Psoas muscle (tissue), 8 donors: ENCODE measurements around the gene GPR25. TPM values are rescaled to one million over a fixed set of nuclear protein-coding genes. Genes with fewer than 3 reads are reported as not detected.

Experiments used
- ATAC-seq, 4 donors: fragments of 200-7000 bp; cut with Tn5 transposase; one replicate each; pipeline ENCODE4 v1.9.1; 2020; ENCODE audit warnings: moderate library complexity in 3 of 4, mild to moderate bottlenecking in 2 of 4
- DNase-seq, 2 donors: peaks; one replicate each; pipeline ENCODE4 v3.0.0-alpha.2; 2020
- H3K27ac ChIP-seq: fragments of 200-600 bp; one replicate; pipeline ENCODE4 v1.8.0; 2022
- H3K27me3 ChIP-seq, 3 donors: fragments of 200-600 bp in 1 of 3; one replicate each; pipeline versions ENCODE4 v1.6.1 to v1.8.0; 2013 to 2022; ENCODE audit warnings: low read length in 2 of 3, mild to moderate bottlenecking in 2 of 3, moderate library complexity in 1 of 3; ENCODE audit not compliant: insufficient read depth in 3 of 3
- H3K36me3 ChIP-seq, 2 donors: fragments of 200-600 bp in 1 of 2; one replicate each; pipeline versions ENCODE4 v1.6.1 to v1.8.0; 2013 to 2022; ENCODE audit warnings: low read depth in 1 of 2, mild to moderate bottlenecking in 1 of 2, moderate library complexity in 1 of 2; ENCODE audit not compliant: insufficient read depth in 1 of 2
- H3K4me1 ChIP-seq: fragments of 200-600 bp; one replicate; pipeline ENCODE4 v1.8.0; 2022
- H3K4me3 ChIP-seq: fragments of 200-600 bp; one replicate; pipeline ENCODE4 v1.8.0; 2022; ENCODE audit warnings: mild to moderate bottlenecking
- H3K9me3 ChIP-seq: fragments of 200-600 bp; one replicate; pipeline ENCODE4 v1.8.0; 2022
- WGBS, 3 donors: extraction: QIAGEN DNeasy Blood & Tissue Kit; methylation state at CpG; one replicate each; pipeline versions ENCODE4 v1.1.6 to v1.1.7; 2013; 5-methylcytosine and 5-hydroxymethylcytosine counted together
- intact Hi-C, 2 donors: fragments of 100-400 bp; cut with DNase I; formaldehyde crosslinking; loops; one replicate each; pipeline versions ENCODE4 v1.11.0 to v1.14.2; 2022
- polyA plus RNA-seq, 3 donors: library from polyadenylated mRNA; stranded (reverse); fragments of 200-250 nt; gene quantifications; one replicate each; pipeline ENCODE4 v1.2.3, GENCODE V29; 2013
- total RNA-seq, 4 donors: library from RNA; stranded (reverse); fragmentation: NEBNext Ultra II Directional in 2 of 4; extraction: Animal tissue kit (Norgen Biotek cat#: 25700) in 2 of 4; gene quantifications; one replicate each; pipeline versions ENCODE4 v1.2.1 to v1.2.4, GENCODE V29; 2021 to 2023
- TF ChIP-seq, protein P1 (sequence below): fragments of 200-600 bp; IDR thresholded peaks from one replicate; pipeline ENCODE4 v1.8.0; 2022; ENCODE audit warnings: antibody characterized with exemption
- donor health status: healthy with polysubstance abuse.
- donor health status: DM: no; HTN: no; CAD: no; lungs with moderate emphysema.
- donor health status: Bipolar disorder and iron deficiency.
- donor health status: healthy.
- donor health status: DM: yes; HTN: yes; CAD: no.
- donor health status: DM: no; HTN: no; CAD: no.
- donor health status: DM: no; HTN: no; CAD: no.
- donor health status: DM: yes; HTN: yes; CAD: no.

The GPR25 gene
- total and polyA plus RNA-seq, 7 donors, result not detected

DNA sequence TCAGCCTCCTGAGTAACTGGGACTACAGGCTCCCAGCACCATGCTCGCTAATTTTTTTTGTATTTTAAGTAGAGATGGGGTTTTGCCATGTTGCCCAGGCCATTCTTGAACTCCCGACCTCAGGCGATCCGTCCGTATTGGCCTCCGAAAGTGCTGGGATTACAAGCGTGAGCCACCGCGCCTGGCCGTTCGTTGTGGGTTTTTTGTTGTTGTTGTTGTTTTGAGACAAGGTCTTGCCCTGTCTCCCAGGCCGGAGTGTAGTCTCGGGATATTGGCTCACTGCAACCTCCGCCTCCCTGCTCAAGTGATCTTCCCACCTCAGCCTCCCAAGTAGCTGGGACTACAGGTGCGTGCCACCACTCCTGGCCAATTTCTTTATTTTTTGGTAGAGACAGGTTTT, 17.2 kb downstream of the GPR25 start:
- no peak overlapping the region for H3K27ac ChIP-seq
- intact Hi-C loops, result loop anchor here in 1 of 2 donors (10.0 kb wide), 1 partner anchor 155 kb away; no protein-coding TSS in a partner anchor
- DNase-seq (no peak), ATAC-seq (no peak)
- no peaks in the 10 kb centered on the region for H3K9me3 ChIP-seq
- H3K4me3 ChIP-seq, result no peak overlapping the region
- H3K36me3 ChIP-seq, result no peaks in the 10 kb centered on the region
- WGBS, 3 donors, result 96 to 99% (median 98%) methylated on average over 15 of the region's 15 CpGs
- H3K4me1 ChIP-seq, result peaks cover 11% of the 10 kb centered on the region
- H3K27me3 ChIP-seq, result peaks cover 0 to 32% (median 19%) of the 10 kb centered on the region in 3 donors
- TF ChIP-seq, protein P1, sequence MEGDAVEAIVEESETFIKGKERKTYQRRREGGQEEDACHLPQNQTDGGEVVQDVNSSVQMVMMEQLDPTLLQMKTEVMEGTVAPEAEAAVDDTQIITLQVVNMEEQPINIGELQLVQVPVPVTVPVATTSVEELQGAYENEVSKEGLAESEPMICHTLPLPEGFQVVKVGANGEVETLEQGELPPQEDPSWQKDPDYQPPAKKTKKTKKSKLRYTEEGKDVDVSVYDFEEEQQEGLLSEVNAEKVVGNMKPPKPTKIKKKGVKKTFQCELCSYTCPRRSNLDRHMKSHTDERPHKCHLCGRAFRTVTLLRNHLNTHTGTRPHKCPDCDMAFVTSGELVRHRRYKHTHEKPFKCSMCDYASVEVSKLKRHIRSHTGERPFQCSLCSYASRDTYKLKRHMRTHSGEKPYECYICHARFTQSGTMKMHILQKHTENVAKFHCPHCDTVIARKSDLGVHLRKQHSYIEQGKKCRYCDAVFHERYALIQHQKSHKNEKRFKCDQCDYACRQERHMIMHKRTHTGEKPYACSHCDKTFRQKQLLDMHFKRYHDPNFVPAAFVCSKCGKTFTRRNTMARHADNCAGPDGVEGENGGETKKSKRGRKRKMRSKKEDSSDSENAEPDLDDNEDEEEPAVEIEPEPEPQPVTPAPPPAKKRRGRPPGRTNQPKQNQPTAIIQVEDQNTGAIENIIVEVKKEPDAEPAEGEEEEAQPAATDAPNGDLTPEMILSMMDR, result no peak

DNA sequence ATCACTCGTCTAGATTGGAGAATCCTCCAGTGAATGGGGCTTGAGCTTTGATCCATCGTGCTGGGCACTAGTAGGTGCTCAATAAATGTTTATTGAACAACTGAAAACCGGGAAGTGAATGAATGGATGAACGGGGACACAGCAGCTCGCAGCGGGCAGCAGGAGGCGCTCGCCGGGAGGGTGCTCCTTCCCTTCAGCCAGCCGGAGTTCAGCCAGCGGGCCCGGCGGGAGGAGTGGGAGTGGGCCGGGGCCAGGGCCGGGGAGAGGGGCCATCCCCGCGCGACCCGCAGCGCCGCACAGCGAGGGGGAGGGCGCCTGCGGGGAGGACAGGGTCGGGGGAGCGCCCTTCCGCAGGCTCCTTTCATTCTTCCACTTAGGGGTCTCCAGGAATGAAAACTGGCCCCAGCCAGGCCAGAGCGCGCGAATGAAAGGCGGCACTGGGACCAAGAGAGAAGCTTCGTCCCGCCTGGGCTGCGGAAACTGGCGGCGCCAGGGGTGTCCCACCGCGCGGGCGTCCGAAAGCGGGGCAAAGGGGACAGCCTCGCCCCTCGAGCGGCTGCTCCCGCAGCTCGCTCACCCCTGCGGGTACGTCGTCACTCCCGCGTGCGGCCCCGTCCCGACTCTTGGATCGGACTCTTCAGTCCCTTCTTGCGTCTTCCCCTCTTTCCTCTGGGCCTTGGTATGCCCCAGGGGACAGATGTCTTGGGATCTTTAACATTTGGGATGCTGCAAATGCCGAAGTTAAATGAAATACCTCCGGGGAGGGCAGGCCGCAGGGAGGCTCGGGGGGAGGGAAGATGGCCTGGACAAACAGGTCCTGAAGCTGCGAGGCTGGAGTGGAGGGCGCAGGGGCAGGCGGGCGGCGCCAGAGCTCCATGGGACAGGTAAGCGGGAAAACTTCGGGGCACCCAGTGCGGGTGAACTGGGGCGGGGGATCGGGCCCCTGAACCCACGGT, 18.3 kb downstream of the GPR25 start:
- Histone ChIP-seq H3K27ac (no peak overlapping the region), H3K36me3 (no peaks in the 10 kb centered on the region), H3K4me3 (peak overlapping the region; percentile 58), H3K4me1 (peaks cover 11% of the 10 kb centered on the region), H3K9me3 (no peaks in the 10 kb centered on the region), H3K27me3 (peaks cover 0 to 32% (median 19%) of the 10 kb centered on the region in 3 donors)
- TF ChIP-seq, protein P1, result no peak
- DNase-seq (no peak), ATAC-seq (peak; percentile 40 to 54 (median 53))
- intact Hi-C loops, result loop anchor here in 1 of 2 donors (10.0 kb wide), 1 partner anchor 154 kb away; no protein-coding TSS in a partner anchor
- 2 to 3% (median 3%) methylated on average over 60 to 72 of the region's 72 CpGs for WGBS, 3 donors

DNA sequence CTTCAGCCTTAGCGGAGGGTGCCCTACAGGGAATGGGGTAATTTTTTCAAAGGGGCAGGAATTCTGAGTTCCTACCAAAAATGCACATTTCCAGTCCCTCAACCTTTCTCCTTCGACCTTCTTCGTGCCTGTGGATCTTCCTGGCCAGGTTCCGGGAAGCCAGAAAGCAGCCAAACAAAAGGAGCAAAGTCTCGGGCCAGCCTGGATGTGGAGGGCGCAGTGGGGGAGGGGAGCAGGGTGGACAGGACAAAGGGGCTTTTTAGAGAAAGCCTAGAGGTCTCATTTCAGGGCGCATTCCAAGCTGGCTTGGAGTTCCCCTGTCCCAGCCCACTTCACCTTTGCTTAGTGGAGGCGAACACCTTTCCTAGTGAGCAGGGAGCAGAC, 19.0 kb downstream of the GPR25 start:
- Histone ChIP-seq H3K27me3 (peaks cover 0 to 32% (median 19%) of the 10 kb centered on the region in 3 donors), H3K9me3 (no peaks in the 10 kb centered on the region), H3K4me1 (peaks cover 11% of the 10 kb centered on the region), H3K36me3 (no peaks in the 10 kb centered on the region), H3K4me3 (peak overlapping the region; percentile 58), H3K27ac (no peak overlapping the region)
- DNase-seq, result no peak
- TF ChIP-seq, protein P1, result no peak
- WGBS, 3 donors, result 19 to 30% (median 29%) methylated on average over 8 of the region's 8 CpGs
- ATAC-seq, result no peak
- intact Hi-C loops, result loop anchor here in 1 of 2 donors (10.0 kb wide), 1 partner anchor 153 kb away; no protein-coding TSS in a partner anchor

DNA sequence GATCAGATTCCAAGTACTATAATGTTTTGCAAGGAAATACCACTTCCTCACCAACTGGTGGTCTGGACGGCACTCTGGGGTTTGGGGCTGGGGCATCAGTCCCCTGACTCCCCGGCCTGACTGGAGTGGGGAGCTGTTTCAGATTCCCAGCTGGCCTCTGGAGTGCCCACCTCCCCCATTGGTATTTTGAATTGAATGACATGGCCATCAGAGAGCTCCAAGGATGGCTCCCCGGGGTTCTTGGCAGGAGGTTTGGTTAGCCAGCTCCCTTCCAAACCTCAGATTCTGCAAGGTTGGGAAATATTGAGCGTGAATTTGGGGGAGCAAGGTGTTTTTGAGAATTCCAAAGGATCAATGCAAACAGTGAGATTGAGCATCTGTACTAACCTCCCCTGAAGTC, 19.8 kb downstream of the GPR25 start:
- no peak overlapping the region for H3K4me3 ChIP-seq
- peaks cover 11% of the 10 kb centered on the region for H3K4me1 ChIP-seq
- 56 to 69% (median 65%) methylated on average over 4 of the region's 4 CpGs for WGBS, 3 donors
- TF ChIP-seq, protein P1, result no peak
- H3K9me3 ChIP-seq, result no peaks in the 10 kb centered on the region
- H3K36me3 ChIP-seq, result no peaks in the 10 kb centered on the region
- DNase-seq (no peak), ATAC-seq (no peak)
- no peak overlapping the region for H3K27ac ChIP-seq
- intact Hi-C loops, result loop anchor here in 1 of 2 donors (10.0 kb wide), 1 partner anchor 152 kb away; no protein-coding TSS in a partner anchor
- peaks cover 0 to 32% (median 19%) of the 10 kb centered on the region in 3 donors for H3K27me3 ChIP-seq
